NCI-H748 (cell line): ENCODE results near the gene POLK.

ENCODE experiments used
- DNase-seq: peaks from one replicate; lab custom pipeline; 2025; ENCODE audit not compliant: unreplicated experiment; lab: John Stamatoyannopoulos, UW

The POLK gene

GRCh38 chr5:75640826-75641225 is 129.1 kb downstream of the POLK start:
- DNase-seq = no peak

- DNase-seq = no peak
Measured at GRCh38 chr5:75648712-75649111, 137.0 kb downstream of the POLK start.
